IPS-11a (cell line): ENCODE results near the gene CDYL.

Experiments
- H3K4me3 ChIP-seq: one replicate; pipeline ENCODE4 v1.5.1; 2013; ENCODE audit warnings: low read depth, low read length, control low read depth

Gene CDYL

DNA sequence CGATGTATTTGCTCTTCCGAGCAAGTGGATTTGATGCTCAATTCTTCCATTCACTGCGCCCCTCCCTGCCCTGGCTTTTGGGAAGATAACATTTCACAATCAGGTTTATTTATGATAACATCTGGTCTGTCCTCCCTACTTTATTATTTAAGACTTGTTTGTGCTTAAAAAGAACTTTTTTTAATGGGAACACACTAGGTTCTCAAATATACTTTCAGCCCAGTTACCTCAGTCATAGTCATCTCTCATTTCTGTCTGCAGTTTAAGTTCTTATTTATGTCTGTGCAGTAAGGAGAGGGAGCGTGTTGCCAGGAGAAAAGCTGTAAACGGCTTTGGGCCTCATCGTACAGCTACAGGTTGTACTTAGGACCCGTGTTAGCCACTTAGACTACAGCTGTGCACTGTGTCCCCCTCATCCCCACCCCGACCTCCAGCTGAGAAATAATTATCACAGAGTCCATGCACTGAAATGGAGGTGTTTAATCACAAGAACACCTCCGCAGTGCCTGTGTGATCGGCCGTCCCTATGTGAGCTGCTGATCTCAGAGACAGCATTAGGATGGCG, 128.3 kb downstream of the CDYL start:
- H3K4me3 ChIP-seq: no peak overlapping the region

DNA sequence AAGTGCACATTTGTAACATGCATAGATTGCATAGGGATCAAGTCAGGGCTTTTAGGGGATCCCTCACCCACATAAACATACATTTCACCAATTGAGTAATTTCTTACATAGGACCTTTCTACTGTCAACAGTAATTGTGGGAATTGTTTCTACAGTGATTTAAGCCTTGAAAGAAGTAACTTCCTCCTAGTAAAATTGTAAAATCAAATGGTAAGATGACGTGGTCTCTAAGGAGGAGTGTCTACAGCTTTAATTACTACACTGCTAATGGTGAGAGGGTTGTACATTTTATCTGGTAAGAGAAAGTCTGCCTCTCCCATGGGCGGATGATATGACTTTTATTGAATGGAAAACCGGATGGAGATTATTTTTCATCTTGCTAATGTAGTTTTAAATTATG, 129.6 kb downstream of the CDYL start:
- no peak overlapping the region for H3K4me3 ChIP-seq

DNA sequence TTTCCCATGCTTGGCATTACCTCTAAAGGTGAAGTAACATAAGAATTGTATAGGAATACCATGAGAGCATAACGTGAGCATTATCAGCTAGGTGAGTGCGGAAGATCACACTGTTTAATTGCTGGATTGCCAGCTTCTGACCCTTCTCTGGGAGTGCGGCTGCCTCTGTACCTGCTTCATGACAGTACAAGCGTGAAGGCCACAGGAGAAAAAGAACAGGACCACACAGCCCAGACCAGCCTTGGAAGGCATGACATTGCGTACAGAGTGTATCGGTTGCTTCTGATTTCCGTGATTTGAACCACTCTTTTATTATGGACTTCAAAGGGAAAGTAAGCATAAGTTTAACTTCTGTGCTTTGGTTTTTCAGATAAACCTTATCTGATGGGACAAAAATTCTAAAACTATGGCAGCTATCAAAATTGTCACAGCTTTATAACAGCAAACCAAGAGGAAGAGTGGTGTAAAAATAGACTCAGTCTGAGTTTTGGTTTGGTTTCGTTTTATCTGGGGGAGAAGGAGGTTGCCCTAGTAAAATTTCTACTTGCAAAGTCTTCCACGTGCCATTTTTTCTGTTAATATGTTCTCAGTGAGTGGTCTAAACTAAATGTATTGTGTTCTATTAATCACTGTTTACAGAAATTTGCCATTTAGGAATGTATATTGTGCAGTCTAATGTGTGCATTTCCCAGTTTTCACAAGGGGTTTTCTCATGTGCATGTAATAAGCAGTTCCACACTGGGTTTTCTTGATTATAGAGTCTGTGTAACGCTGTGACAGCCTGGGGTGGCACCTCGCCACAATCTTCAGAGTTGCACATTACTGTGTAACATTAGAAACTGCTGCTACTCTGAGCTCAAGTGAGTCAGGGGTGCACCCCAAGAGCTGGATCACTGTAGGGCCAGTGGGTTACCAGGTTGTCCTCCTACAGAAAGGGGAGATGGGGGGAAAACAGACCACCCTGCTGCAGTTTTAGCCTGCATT, 130.4 kb downstream of the CDYL start:
- no peak overlapping the region for H3K4me3 ChIP-seq

DNA sequence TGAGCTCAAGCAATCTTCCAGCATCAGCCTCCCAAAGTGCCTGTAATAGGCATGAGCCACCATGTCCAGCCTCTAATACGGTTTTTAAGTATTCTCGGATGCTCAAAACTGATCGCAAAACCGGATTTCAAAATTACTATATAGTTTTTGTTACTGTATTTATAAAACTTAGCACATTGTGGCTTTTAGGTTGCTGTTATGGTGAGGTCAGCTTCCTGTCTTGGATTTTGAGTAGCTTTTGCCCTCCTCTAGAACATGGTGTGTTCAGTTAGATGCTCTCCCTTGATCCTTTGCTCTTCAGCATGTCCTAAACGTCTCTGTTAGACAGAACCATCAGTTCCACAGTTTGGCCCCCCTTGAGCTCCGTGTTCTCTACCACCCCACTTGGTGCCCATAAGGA, 131.4 kb downstream of the CDYL start:
- no peak overlapping the region for H3K4me3 ChIP-seq

DNA sequence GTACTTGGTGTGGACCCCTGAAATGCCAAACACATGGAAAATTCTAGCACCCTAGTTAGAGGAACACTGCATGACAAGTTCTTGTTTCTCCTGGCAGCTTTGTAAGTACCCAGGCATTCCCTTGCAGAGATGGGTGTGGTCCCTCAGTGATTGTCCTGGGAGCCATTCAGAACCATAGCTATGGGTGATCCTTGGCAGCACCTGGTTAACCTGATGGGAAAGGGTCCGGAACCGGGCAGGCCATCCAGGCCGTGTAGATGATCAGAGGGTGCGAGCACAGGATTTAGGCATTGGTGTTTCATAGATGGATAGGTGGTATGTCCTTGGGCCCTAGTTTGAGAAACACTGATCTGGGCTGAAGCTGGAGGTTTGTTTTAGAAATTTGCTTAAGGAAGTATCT, 131.9 kb downstream of the CDYL start:
- no peak overlapping the region for H3K4me3 ChIP-seq

DNA sequence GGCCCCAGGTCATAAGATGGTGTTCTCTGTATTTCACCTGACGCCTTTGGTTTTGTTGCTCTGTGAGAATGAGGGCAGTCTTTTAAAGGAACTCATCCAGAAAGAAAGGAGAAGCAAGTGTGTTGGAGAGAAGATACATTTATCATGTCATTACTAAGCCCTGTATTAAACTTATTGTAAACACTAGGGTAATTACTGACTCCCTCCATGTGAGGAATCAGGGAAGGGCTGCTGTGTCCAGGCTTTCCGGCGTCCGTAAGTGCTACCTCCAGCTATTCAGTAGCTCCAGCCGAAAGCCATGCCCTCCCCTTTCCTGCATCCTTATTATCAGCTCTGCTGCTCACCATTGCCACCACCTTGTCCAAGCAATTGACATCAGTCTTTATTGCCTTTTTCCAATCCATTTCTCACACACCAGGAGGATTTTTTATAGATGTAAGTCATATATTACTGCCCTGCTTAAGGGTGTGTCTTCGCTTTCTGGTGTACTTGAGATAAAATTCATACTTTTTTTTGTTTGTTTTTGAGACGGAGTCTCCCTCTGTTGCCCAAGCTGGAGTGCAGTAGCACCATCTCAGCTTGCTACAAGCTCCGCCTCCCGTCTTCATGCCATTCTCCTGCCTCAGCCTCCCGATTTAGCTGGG, 133.0 kb downstream of the CDYL start:
- no peak overlapping the region for H3K4me3 ChIP-seq

DNA sequence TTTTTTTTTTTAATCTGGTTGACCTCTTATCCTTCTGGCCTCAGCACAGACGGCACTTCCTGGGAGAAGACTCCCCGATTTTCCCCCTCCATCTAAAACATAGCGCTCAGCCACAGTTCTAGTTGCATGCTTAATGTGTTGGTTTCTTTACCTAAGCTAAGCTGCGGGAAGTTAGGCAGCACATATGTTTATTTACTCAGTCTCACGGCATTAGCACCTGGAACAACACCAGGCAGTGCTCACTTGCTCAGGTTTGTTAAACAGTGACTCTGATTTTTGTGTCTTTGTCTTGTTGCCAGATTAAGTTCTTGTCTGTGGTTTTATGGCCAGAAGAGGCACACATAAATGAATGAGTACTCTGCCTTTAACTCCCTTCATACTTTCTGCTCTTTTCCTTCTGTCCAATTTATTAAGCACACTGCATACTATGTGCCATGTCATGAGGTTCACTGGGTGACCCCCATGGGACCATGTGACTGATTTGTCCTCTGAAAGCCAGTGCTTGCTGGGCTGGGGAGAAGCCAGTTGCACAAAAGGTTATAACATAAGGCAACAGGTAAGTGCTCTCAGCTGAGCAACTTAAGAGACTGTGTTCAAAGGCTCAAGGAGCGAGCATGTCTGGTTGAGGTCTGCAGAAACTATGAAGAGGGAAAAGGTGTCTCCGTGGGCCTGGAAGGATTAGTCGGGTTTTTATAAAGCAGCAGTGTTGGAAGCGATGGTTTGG, 134.0 kb downstream of the CDYL start:
- H3K4me3 ChIP-seq: no peak overlapping the region

DNA sequence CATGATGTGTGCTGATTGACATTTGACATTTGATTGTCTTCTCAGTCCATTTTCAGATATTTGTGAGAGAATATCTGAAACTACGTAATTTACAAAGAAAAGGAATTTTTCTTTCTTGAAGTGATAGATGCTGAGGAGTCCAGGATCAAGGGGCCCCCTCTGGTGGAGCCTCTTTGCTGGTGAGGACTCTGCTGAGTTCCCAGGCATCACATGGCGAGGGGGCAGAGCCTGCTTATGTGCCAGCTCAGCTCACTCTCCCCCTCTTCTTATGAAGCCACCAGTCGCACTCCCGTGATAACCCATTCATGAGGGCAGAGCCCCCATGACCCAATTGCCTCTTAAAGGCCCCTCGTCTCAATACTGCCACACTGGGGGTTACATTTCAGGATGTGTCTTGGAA, 136.4 kb downstream of the CDYL start:
- no peak overlapping the region for H3K4me3 ChIP-seq

DNA sequence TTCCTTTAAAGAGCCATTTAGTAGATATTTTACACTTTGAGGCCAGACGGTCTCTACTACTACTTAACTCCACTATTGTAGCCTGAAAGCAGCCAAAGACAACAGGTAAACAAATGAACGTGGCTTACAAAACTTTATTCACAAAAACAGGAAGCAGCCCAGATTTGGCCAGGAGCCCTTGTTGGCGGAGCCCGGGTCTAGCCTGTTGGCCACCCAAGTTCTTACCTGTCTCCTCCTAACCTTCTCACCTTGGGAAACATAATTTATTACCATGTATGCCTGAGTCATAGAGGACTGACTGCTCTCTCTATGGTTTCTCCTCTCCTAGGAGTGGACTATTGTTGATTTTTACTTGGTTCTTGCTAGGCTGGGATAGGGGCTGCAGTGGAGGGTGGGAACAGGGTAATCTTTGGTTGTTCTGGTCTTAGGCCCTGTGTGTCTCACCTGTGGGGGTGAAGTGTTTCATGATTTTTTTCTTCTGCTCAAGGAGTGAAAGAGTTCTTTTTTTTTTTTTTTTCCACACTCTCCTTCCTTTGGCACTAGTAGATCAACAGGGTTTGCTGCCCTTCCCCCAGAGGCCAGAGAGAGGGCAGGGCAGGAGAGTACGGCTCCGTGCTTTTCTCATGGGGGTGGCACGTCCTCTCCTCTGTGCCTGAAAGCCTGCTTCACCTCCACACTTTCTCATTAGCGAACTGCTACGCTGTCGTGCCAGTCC, 137.7 kb downstream of the CDYL start:
- H3K4me3 ChIP-seq: no peak overlapping the region

DNA sequence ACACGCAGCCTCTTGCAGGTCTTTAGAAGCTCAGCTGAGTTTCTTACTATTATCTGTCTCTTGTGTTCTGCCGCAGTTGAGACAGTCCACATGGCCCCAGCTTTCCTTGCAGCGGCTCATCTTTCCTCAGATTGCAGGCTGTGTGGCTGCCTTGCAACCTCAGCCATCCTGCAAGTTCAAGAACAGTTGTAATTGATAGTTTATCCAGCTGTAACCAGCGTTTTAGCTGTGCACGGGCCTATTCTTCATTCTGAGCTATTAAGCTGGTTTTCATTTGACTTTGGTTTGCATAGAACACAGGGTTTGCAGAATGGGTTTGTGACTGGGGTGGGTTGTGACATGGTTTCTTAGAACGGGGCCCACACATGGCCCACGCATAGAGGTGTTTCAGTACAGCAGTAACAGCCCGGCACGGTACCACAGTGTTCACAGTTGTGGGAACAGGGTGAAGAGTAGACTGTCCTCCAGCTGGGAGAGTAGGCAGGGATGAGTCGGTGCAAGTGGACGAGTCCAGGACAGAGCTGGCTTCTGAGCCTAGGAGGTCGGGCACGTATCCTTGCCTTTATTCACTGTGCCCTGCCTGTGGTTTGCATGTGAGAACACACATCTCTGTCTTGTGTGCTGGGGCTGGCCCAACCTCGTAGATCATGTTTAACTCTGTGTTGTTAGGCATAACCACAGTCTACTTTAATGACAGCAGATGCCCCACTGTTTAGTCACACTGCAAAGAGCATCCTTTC, 138.4 kb downstream of the CDYL start:
- H3K4me3 ChIP-seq: no peak overlapping the region

DNA sequence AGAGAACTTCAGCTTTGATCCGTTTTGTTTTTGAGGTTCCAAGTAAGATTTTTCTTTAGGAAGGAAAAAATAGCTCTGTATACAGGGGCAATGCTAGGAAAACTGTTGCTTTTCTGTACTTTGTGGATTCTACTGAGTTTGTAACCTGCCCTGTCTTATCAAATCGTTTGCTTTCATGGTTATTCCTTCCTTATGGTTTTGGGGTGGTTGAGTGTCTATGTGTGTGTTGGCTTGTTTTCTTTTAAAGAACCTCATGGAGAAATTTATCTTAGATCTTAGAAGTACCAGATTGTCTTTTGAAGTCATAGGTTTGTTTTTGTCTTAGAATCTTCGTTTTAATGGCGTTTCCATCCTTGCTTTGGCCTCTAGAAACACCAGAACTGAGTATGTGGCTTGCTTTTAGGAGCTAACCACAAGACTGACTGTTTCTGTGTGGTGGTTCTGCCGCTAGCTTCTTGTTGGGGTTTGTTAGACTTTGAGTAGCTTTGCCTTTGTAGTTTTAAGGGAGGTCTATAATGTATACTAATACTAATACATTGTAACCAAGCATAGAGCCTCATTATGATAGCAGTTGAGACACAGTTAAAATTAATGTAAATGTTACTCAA, 140.9 kb downstream of the CDYL start:
- no peak overlapping the region for H3K4me3 ChIP-seq

DNA sequence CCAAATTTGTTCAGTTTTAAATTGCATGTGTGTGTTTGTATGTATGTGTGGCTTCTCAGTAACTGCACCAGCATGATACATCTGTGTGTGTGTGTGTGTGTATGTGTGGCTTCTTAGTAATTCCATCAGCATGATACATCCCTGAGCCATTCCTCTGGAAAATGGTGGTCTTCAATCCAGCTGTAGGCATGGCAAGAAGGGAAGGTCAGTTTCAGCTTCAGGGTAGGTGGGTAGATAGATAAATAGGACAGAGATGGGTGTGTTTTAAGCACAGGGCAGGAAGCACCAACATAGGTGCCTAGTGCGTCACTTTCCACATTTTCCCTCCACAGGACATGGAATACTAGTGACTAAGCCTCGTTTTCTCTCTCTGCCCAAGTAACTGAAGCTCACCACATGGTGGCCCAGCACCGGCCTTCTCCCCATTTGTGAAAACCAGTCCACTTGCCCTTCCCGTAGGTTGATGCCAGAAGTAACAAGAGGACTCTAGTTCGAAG, 144.8 kb downstream of the CDYL start:
- no peak overlapping the region for H3K4me3 ChIP-seq

DNA sequence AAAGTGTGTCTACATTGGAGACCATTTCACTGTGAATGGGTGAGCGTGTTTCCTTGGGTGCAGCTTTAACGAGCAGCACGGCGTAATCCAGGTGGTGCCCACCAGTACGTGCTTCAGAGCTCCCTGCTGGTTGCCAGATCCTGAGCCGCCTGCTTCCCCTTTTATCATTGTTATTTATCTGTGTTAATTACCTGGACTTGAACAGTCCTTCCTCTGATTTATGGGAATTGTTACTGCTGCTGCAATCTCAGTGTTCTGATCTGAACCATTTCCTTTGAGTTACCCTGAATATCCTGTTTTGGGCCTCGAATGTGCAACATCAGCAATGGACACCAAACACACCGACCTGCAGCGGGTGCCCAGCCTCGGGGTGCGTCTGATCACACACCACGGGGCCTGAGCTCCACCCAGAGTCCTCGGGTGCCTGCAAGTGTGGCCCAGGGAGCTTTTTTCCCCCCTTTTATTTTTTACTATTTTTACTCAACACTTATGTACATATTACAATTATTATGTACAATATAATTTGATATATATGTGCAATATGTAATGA, 146.4 kb downstream of the CDYL start:
- no peak overlapping the region for H3K4me3 ChIP-seq

DNA sequence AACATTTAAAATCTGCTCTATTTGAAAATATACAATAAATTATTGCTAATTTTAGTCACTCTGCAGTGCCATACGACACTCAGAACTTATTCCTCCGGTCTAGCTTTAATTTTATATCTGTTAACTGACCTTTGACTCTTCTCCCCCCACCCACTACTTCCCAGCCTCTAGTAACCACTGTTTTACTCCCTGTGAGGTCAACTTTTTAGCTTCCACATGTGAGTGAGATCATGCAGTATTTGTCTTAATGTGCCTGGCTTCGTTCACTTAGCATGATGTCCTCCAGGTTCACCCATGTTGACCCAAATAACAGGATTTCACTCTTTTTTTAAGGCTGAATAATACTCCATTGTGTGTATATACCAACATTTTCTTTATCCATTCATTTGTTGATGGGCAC, 146.9 kb downstream of the CDYL start:
- no peak overlapping the region for H3K4me3 ChIP-seq

DNA sequence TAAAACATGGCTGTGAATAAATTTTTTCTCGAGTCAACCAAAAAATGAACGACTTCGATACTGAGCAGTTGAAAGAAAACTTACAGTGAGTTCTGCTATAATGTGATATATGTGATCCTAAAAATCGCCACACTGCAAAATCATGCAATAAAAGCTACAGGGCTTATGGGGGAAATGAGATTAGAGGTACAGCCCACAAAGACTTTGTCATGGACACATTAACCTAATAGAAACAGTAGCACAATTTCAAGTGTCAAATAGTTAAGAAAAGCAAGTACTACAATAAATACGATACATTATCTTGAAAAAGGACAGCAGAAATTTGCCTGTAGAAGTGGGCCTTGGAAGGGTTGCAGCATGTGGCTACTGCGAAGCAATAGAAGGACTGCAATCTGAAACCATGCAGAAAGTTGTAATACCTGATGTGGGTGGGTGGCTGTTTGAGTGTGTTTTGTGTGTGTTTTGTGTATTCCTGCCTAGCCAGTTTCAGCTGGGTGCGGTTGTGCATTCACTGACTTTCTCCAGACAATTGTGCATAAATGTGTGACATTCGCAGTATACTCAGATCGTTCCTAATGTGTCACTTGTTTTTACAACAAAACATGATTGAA, 148.6 kb downstream of the CDYL start:
- H3K4me3 ChIP-seq: no peak overlapping the region

DNA sequence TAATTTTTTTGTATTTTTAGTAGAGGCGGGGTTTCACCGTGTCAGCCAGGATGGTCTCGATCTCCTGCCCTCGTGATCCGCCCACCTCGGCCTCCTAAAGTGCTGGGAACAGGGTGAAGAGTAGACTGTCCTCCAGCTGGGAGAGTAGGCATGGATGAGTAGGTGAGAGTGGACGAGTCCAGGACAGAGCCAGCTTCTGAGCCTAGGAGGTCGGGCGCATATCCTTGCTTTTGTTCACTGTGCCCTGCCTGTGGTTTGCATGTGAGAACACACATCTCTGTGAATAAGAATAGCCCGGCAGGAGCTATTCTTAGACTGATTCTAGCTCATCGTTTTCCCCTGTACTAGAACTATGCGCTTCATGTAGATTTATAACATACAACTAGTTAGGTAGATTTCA, 149.4 kb downstream of the CDYL start:
- H3K4me3 ChIP-seq: no peak overlapping the region

DNA sequence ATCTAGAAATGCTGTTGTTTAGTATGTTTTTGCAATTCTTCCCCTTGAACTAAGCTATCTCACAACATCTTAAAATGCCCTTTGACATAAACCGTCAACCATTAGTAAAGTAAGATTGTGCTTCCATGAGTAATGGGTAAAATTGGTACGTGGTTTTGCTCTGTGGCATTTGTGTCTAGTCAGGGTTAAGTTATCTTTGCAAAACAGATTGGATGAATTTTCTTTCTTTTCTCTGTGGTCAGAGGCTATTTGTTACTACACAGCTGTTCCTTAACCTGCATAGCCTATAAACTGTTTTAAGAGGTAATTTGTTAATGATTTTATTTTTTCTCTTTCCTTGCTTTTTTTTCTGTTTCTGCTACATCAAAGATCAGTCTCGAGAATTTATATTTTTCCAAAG, 152.2 kb downstream of the CDYL start:
- no peak overlapping the region for H3K4me3 ChIP-seq

DNA sequence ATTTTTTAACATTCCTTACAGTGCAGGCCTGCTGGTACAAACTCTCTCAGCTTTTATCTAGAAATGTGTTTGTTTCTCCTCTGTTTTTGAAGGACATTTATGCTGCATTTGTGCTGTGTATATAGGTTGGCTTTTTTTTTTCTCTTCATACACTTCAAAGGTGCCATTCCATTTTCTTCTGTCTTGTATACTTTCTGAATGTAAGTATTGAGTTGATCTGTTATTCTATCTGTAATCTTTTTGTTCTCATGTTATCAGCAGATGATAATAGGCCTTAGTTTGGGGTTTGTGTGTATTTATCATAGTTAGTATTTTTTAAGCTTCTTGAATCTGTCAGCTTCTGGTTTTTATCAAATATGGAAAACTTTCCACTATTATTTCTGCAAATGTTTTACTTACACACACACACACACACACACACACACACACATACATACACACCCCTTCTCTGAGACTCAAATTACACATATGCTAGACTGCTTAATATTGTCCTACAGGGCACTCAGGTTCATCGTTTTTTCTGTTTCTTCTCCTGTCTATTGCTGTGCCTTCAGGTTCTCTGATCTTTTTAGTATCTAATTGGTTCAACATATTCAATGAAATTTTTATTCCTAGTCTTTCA, 153.0 kb downstream of the CDYL start:
- H3K4me3 ChIP-seq: no peak overlapping the region
